CD1c-positive myeloid dendritic cell (primary cell): ENCODE measurements around the gene FSD1.
A peak's percentile ranks its signal among the peaks of the same experiment; 100 is the strongest.

Experiments used
- DNase-seq: peaks from one replicate; pipeline ENCODE4 v3.0.0-alpha.2; 2016; ENCODE audit errors: extremely low spot score

The FSD1 gene

DNA sequence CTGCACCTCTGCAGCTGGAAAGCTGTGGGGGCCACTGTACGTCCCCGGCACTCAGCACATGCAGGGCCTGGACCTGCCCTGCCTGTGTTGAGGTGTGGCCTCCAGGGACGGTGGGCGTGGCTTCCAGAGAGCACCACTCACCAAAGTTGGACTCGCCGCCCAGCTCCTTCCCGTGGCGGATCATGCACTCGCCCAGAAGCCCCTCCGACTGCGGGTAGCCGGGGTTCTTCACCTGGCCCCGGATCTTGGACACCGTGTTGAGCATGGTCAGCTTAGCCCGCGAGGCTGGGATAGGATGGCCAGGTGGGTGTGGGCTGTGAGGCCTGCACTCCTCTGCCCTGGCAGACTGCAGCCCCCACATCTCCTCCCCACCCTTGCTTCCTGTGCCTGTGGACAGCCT, 60.9 kb downstream of the FSD1 start:
- DNase-seq: no peak

DNA sequence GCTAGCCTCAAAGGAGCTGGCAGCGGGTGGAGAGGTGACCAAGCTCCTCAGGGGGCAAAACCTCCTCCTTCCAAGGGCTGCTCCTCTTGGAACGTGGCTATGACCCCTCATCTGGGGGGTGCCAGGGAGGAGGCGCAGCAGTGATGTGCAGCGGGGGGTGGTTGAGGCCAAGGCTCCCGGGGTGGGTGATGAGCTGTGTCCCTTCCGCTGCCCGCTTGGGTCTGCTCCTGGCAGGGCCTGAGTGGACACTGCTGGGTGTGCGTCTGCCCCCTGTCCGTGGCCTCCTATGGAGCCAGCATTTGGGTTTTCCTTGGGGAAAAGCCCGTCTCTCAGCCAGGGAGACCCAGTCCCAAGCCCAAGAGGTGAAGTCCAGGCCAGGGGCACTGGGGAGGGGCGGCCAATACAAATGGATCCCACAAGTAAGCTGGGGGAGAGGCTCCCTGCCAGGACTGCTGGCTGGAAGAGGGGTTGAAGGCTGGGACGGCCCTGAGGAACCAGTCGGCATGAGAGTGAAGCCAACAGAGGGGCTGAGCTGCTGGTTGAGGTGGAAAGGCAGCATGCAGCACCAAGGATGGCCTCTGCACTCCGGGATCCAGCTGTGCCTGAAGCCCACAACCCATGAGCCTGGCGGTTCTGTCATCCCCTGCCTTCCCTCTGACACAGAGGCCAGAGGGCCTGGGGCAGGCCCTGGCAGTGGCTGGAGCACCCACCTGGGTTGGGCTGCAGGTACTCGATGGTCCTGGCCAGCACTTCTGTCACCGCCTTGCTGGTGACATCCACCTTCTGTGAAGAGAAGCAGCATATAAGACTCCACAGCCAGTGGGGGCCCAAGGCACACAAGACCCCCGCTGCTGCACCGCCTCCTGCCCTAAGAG, 61.6 kb downstream of the FSD1 start:
- DNase-seq: no peak

DNA sequence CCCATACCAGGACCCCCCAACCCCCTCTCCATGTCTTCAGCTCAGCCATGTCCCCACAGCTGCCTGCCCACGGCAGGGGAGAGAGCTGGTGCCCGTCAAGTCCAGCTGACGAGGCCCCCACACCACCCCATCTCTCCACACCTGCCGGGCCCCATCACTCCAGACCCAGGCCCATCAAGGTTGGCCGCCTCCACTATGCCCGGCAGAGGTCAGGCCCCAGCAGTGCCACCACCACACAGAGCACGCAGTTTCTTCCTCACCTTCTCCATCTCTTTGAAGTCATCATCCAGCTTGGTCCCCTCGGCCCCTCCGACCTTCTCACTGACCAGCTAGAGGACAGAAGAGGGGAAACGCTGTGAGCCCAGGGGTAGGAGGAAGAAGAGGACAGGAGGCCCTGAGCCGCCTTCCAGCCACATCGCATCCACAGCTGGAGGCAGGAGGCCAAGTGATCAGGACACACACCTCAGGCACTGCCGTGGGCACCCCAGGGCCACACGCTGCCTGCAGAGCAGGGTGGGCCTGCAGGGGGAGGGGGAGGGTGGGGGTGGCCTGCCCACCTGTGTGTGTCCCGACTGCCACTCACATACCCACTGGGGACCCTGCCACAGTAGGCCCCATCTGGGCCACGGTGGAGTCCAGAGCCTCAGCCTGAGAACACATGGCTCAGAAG, 62.4 kb downstream of the FSD1 start:
- no peak for DNase-seq

DNA sequence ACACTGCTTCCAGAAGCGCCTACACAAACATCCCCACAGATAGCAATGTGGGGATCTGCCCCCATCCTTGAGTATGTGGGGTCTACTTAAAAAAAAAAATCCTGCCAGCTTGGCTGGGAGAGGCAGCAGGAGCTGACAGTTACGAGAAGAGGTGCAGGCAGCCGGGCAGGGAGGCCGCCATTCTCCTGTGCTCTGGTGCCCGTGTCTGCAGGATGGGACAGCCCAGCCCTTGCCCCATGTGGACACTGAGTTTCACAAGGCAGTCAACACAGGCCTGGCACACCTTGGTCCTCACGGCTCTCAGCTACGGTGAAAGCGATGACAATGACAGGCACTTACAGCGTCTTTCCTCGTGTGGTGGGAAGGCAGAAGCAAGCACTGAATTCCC, 62.9 kb downstream of the FSD1 start:
- no peak for DNase-seq

DNA sequence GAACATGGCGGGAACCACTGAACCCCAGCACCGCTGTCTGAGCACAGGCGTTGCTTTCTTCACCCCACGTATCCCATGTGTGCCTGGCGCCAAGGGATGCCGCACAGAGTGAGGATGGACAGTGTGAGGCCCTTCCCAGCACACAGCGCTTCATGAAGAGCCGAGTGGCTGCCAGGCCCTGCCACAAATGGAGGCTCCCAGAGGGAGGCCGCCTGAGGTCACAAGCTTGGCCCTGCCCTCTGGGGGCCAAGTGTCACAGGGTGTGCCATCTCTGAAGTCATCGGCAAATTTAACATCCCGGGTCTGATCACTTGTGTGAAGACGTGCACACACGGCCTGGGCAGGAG, 63.4 kb downstream of the FSD1 start:
- DNase-seq: no peak

DNA sequence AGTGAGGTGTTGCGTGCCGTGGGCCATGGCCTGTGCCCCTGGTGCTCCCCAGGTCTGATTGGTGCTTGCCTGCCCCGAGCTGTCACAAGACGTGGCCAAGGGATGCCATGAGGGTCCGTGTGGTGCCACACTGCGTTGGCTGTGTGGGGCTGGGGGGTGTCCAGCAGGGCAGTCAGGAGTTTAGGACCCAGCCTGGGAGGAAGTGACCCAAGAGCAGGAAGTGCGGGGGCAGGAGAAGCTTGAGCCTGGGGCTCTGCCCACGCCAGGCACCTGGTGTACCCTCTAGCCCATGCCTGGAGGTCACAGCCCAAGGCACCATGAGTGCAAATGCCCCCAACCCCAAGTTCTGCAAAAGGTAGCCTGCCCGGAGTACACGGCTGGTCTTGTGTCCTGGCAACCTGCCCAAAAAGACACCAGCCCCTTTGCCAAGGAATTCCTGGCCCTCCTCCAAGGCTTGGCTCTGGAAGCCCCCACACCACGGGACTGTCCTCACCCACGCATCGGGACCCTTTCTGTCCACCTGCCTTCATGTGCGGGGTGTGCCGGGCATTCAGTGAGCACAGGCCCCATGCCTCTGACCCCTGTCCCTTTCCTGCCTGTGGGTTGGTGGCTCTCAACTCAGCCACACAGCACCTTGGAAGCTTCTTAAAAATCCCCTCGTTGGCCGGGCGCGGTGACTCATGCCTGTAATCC, 63.9 kb downstream of the FSD1 start:
- peak; percentile 73 for DNase-seq

DNA sequence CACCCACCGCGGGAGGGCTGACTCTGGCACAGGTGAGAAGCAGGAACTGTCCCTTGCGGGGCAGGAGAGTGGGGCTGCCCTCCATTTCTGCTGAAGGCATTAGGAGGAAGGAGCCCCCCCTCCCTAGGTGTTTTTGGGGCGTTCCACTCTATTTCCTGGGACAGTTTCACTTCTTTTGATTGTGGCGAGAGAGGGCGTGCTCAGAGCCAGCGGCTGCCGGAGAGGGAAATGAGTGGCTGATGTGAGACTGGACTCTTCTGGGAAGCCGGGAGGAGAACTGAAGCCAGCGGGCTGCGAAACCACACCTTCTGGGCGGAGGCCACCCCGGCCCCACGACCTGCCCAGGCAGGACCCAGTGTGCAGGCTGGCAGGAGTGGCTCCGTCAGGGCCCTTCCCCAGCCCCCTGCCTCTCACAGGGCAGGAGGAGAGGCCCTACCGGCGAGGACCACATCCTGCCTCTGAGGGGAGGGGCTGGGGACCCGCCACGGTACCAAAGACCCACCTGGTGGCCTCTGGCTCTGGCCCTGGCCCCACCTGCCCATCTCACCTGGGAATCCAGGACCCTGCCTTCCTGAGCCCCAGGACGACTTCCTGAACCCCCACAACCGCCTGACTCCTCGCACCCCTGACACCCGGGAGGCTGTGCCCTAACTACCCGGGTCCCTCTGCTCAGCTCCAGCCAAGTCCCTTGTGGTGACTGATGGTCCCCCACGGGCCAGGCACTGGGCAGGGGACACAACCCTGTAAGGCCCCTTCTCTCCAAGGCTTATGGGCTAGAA, 64.9 kb downstream of the FSD1 start:
- peak; percentile 94 for DNase-seq

DNA sequence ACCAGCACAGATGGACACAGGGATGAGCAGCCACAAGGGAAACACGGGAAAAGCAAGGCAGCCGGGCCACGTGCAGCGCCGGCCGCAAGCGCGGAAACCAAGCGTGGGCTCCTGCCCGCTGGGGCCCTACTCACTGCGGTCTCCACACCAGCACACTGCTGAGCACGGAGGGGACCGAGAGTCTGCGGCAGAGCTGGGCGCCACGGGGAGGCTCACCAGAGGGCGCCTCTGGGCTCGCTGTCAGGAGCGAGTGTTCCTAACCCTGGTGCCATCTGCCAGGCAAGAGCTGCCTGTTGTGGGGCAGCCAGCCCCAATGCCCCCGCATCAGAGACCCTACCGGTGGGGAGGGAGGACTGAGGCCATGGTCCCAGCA, 65.5 kb downstream of the FSD1 start:
- DNase-seq: peak; percentile 90

DNA sequence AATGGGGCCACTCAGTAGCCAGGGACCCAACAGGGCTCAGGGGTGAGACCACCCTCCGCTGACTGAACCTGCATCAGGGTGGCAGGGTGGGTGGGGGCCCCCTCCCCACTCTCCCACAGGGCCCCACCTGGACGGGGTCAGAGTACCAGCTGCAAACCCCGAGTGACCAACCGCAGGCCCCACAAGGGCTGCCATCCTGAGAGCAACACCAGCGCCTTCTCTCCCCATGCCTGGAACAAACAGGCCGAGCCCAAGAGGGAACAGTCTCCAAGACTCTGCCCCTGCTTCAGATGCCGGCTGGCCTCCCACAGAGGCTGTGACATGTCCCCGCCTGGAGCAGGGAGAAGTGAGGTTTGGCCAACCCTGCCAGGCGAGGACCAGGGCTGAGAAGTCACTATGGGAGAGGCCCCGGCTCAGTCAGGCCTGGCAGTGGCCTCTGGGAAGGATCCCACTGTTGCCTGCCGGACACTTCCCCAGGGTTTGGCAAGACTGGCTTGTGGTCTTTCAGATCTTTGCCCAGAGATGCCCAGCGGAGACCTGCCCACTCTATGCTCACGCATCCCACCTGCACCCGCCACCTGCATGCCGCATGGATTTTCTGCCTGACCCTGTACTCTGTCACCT, 66.1 kb downstream of the FSD1 start:
- DNase-seq: peak; percentile 41

DNA sequence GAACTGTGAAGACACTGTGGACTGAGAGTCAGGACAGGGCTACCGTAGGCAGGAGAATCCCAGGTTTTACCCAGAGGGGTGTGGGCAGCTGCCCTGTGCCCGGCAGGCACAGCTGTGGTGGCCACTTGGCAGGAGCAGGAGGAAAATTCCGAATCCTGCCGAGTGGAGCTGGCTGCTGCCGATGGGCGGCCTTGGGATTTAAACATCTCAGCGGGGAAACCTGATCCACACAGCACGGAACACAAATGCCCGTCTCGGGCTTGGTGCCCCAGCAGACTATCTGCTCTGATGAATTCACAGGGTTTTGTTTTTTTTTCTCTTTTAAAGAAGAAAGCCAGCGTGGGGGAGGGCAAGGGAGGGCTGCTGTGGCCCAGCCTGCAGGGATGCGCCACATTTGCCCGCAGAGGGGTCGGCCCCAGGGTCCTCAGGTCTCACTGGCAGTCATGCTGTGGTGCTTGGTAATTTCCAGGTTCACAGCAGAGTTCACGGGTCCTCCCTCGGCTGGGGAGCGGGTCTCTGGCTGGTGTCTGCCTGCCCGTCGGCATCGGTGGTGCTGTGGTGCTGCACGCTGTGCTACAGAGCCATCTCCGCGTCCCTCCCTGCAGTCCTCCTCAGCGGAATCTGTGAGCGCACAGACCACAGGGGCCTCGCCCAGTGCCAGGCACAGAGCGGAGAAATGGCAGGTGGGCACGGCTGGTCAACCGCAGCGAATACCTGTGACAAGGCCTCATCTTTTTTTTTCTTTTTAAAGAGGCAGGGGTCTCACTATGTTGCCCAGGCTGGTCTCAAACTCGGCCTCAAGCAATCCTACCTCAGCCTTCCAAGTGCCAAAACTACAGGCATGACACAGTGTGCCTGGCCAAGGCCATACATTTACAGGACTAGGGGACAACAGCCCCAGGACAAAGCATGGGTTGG, 67.1 kb downstream of the FSD1 start:
- no peak for DNase-seq

DNA sequence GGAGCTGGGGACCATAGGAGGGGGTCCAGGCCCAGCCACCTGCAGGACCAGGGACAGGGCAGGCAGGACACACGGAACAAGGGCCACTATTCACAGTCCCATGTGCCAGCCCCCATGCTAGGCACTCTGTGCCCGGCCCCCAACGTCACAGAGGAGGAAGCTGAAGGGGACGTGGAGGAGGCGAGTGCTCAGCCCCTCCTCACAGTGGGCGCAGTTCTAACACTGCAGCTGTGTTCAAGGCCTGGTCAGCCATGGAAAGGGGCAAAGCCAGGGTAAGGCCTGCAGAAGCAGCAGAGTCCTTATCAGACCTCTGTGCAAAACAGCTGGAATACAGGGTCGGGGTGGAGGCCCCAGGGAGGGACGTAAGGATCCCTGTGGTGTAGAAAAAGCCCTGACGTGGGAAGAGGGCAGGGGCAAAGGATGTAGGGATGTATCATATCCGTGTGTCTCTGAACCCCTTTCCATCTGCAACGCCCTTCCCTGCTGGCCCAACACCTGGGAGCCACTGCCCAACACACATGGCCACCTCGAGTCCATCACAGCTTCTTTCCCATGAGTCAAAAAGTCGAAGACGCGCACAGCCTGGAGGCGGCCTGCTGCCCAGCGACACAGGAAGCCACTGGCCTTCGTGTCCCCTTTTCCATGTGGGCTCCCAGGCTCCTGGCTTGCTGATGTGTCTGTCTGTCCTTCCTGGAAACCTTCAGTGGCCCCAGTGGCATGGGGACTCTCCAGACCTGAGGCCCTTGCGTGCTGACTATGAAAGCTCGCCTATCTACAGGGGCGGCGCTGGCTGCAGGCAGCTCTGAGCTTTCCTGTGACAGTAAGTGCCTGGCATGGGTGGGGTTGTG, 68.0 kb downstream of the FSD1 start:
- no peak for DNase-seq

DNA sequence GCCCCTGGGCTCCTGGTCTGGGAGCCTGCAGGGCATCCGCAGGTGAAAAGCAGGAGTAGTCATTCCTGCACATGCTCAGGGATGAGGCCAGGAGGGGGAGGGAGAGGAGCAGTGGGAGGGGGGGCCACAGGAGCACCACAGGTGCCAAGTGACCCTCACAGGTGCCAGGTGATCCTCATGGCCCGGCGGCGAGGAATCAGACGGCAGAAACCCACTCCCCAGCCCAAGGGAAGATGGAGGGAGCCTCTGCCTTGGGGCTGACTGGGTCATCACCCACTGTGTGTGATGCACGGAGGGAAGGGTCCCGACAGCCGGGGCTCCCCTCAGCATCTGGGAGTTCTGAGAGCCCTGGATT, 68.6 kb downstream of the FSD1 start:
- no peak for DNase-seq
